Stimulated activated CD4-positive, alpha-beta T cell treated with anti-CD3 and anti-CD28 coated beads, Interleukin-1b, Interleukin-23, amount 100 ng/mL, for 4 hours (primary cell): Measurements from ENCODE around the gene GLB1L.
"Not testable (repeated sequence)": the region's sequence is repeated elsewhere in the genome, so short reads cannot be mapped to it uniquely, and the experiment has no call there.

Experiments
- DNase-seq, 2 donors: peaks; one replicate each; pipeline ENCODE4 v3.0.0-alpha.2; 2020; ENCODE audit warnings: low read depth in 2 of 2

Gene GLB1L

GRCh38 chr2:219280651-219281050, 35.4 kb upstream of the GLB1L start:
- no peak for DNase-seq

GRCh38 chr2:219279916-219280516, 34.8 kb upstream of the GLB1L start:
- DNase-seq: no peak

DNA sequence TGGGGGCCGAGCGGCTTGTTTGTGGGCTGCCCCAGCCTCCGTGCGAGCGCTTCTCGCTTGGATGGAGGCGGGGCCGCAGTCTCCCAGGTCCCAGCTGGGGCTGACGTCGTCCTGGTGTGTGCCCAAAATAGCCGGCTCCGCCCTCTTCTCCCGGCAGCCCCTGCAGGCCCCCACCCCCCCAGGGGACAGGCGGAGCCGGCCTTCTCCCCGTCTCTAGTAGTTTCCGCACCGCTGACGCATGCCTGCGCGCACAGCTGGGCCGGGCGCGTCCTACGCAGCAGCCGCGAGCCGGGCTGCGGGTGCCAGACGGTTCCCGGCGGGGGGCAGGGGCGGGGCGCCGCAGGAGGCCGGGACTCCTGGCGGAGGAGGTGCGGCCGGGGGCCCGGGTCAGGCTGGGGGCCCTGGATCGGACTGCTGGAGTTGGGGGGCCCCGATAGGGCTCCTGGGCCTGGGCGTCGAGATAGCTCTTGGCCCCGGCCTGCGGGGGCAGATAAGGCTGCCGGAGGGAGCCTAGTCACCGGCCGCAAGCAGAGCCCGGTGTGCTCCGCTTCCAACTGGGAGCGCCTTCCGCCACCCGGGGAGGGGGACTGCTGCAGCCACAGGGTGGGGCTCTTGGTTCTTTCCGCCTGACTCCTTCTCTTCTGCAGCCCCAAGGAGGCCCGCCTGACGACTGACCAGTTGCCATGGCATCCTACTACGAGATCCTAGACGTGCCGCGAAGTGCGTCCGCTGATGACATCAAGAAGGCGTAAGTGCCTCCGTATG, 34.1 kb upstream of the GLB1L start, which contains the start of gene DNAJB2:
DNAJB2 (plus strand) TSS at position 216 of the 765 bp plus-strand sequence; CDS start at position 684, 468 bp downstream.
- DNase-seq: peak; percentile 98

DNA sequence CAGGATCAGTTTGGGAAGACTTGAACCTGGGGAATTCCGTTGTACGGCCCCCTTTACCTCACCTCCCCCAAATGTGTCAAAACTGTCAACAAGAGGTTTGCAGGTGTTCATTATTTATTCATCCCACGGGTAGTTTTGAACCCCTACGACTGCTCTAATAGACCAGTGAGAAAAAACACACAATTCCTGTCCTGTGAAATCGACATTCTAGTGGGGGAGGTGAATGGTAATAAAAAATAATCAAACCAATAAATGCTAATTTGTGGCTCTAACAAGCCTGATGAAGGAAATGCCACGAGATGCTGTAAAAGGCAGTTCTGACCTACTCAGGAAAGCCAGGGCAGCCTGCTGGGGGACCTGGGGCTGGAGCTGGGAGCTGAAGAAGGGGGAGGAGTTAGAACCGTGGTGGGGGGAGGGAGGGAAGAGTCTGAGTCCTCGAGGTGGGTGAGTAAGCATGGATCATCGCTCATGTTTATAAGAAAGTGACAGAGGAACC, 33.5 kb upstream of the GLB1L start:
- DNase-seq: no peak

- DNase-seq: peak; percentile 62 to 70
These were observed 32.7 kb upstream of the GLB1L start for GRCh38 chr2:219277703-219278654.

DNA sequence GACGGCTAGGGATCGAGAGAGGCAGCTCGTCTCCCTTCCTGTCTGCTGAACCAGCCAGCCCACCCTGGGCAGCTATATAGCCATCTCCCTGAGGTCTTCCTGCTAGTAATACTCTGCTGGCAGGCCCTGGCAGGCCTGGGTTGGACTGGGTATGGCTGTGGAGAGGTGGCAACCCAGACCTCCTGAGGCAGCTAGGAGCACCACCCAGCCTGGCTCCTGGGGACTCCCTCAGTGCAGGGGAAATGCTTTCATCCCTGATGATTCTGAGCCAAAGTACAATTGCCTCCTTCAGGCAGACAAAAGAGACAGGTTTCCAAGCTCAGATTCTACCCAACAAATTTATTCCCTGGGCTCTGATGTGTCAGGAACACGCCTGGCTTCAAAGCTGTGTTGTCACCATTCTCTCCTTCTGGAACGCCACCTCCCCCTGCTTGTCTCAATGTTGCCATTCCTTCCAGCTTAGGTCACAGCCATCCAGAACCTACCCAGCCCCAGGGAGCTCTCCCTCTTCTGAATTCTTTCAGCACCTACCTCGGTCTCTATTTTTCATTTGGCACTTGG, 29.2 kb upstream of the GLB1L start:
- no peak for DNase-seq

- no peak for DNase-seq
These were observed 28.7 kb upstream of the GLB1L start for GRCh38 chr2:219273937-219274336.

DNA sequence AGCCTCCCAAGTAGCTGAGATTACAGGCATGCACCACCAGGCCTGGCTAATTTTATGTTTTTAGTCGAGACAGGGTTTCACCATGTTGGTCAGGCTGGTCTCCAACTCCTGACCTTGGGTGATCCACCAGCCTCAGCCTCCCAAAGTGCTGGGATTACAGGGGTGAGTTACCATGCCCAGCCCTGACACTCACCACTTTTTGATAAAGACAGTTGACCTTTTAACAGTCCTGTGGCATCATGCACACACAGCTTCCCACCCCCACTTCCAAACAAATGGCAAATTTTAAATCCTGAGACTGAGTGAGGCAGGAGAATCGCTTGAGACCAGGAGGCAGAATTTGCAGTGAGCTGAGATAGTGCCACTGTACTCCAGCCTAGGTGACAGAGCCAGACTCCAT, 27.8 kb upstream of the GLB1L start:
- DNase-seq: no peak

DNA sequence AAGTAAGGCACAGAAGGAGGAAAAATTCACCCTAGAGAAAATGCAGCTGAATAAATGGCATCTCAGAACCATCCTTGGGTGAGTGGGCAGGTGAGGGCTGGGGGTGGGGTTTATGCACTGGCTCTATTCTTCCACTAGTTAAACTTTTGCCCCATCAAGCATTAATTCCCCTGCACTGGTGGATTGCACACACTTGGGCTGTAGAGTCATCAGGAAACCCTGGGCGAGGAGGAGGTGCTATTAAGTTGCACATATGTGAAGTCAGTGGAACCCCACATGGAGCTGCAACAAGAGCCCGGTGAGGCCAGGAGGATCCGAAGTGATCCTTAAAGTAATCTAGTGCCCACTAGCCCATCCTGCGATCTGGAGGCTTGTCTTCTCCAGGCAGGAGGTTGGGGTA, 27.1 kb upstream of the GLB1L start:
- no peak for DNase-seq

DNA sequence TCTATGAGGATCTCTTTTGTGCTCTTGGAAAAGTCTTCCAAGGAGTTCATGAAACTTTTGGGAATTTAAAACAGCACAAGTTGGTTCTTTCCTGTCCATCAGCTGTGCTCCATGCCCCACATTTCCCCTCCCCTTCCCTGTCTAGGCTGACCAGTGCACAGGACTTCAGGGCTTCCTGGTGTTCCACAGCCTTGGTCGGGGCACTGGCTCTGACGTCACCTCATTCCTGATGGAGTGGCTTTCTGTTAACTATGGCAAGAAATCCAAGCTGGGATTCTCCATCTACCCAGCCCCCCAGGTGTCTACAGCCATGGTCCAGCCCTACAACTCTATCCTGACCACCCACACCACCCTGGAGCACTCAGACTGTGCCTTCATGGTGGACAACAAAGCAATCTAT, 25.8 kb upstream of the GLB1L start:
- no peak for DNase-seq

- no peak for DNase-seq
These were observed 24.8 kb upstream of the GLB1L start for GRCh38 chr2:219270055-219270372.

GRCh38 chr2:219269362-219270054, 24.3 kb upstream of the GLB1L start:
- DNase-seq: no peak

- DNase-seq: no peak
These were observed 23.1 kb upstream of the GLB1L start for GRCh38 chr2:219268294-219268693.

GRCh38 chr2:219266886-219267285, 21.6 kb upstream of the GLB1L start:
- DNase-seq: no peak

DNA sequence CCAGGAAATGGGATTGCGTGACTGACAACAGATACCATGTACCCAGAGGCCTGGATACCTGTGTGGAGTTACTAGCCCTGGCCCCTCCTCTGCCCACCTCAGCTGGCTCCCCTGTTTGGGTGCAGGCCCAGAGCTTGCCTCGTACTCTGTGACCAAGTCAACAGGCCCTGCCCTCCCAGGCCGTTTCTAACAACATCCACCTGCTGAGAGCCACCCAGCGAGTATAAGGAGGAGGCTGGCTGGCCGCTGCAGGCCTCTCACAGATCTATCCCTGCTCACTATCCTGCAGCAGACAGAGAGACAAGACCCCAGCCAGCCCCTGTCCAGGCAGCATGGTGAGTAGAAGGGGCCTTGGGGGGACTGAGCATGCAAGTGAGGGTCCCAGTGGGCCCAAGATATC, 21.0 kb upstream of the GLB1L start:
- no peak for DNase-seq

- no peak for DNase-seq
These were observed 16.0 kb upstream of the GLB1L start for GRCh38 chr2:219261024-219261855.

- not testable (repeated sequence) for DNase-seq
These were observed 13.7 kb upstream of the GLB1L start for GRCh38 chr2:219258942-219259341.

DNA sequence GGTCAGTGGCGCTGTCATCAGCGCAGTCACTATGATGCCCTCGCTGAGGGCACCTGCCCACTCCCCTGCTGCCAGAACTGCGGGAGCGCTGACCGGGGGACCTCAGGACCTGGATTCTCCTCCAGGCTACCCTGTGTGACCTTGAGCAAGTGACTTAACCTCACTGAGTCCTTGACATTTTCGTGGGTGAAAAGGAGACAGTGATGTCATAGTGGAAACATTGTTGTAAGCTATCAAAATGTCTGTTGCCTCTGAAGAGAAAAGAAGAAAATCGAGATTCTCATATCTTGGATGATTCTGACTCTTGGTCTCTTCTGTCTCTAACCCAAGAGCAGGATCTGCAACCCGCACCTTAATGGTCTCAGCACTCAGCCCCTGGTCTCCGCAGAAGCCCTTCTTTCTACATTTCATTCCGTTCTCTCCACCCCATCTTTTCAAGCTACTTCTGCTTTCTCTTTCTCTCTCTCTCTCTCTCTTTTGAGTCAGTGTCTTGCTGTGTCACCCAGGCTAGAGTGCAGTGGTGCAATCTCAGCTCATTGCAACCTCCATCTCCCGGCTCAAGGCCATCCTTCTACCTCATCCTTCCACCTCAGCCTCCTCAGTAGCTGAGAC, 9.5 kb upstream of the GLB1L start:
- peak in 1 of 2 donors; percentile 22 for DNase-seq

GRCh38 chr2:219253753-219254589, 8.7 kb upstream of the GLB1L start, which contains the start of gene TUBA4A:
TUBA4A (minus strand) TSS chr2:219253918; CDS start chr2:219253858, 60 bp downstream.
- DNase-seq: peak; percentile 88 to 92
